GM19099 (cell line): ENCODE measurements around the gene NPAS2.

Source experiments
- POLR2A ChIP-seq: IDR thresholded peaks from 3 replicates; pipeline ENCODE4 v1.6.1; 2011; ENCODE audit warnings: low read depth; ENCODE audit not compliant: insufficient read length; ENCODE audit errors: extremely low read depth

The NPAS2 gene

GRCh38 chr2:100846716-100847115 is 26.8 kb downstream of the NPAS2 start:
- no peak for TF ChIP-seq POLR2A

- no peak for TF ChIP-seq POLR2A
Measured at GRCh38 chr2:100852447-100852846, 32.5 kb downstream of the NPAS2 start.

DNA sequence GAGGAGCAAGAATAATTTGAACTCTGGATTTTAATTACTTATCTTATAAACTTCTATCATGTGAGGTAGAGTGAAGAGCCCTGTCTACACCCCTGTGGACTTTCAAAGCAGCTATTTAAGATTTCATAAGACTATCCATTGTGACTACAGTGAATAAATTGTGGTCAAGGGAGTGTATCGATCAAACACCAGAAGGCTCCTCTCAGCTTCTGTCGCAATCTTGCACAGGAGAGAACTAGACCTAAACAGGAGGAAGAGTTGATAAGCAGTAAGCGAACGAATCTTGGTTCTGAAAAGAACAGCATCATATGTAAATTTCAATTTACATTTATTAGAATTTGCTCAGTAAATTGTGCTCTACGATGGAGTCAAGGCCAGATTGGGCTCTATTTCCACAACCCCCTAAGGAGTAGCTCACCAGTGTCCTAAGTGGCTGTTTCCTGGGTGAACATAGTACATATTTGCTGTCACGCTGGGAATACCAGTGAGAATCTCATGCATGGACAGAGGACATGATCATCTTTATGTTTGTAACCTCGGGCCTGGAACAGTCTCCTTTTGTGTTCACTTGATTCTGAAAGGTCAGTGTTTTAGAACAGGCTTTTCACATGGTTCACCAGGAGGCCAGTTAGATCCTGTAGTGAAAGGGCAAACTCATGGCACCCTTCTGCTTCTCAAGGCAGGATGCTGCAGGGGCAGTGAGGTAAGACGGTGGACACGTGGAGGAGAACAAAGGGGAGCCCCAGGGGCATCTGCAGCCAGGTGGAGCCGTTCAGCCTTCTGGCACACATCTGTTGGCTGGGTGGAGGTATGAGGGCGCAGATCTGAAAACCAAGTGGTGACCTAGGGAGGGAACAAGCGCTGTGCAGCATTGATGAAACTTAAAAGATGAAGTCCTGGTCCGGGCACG is 33.3 kb downstream of the NPAS2 start:
- TF ChIP-seq POLR2A = no peak

- no peak for TF ChIP-seq POLR2A
Measured at GRCh38 chr2:100853909-100854810, 34.2 kb downstream of the NPAS2 start.

DNA sequence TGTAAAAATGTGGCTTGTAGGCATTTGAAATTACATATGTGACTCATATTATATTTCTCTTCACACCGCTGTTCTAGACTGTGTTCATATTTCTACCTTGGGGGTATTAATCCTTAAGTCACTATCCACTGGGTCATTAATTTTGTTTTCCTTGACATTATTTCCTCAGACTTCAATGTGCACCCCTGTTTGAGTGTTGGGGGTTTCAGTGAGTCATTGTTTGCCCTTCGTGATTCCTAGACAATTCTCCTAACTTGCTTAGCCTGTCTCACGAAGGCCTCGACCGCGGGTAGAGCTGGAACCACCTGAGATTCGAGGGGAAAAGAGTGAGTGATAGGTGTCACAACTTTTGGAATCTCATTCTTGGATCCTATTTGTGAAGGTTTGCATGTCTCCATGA is 35.1 kb downstream of the NPAS2 start:
- no peak for TF ChIP-seq POLR2A

- TF ChIP-seq POLR2A = no peak
Measured at GRCh38 chr2:100855606-100856005, 35.7 kb downstream of the NPAS2 start.

- no peak for TF ChIP-seq POLR2A
Measured at GRCh38 chr2:100856732-100857131, 36.8 kb downstream of the NPAS2 start.

- no peak for TF ChIP-seq POLR2A
Measured at GRCh38 chr2:100857341-100857740, 37.4 kb downstream of the NPAS2 start.

DNA sequence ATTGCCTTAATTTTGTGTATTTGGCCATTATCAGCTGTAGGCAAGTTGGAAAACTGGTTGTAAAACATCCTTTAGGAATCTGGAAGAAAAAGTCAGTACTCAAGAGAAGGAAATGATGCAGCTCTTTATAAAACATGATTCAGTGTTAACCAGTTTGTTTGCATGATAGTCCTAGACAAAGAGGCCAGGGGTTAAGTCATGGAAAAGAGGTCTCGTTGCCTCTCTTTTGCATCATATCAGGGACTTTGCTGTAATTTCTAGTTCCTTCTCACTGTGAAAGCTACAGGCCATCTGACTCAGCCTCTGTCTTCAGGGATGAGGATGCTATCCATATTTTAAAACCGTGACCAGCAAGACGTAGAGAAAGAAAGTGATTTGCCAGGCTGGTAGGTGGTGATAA is 38.0 kb downstream of the NPAS2 start:
- no peak for TF ChIP-seq POLR2A

DNA sequence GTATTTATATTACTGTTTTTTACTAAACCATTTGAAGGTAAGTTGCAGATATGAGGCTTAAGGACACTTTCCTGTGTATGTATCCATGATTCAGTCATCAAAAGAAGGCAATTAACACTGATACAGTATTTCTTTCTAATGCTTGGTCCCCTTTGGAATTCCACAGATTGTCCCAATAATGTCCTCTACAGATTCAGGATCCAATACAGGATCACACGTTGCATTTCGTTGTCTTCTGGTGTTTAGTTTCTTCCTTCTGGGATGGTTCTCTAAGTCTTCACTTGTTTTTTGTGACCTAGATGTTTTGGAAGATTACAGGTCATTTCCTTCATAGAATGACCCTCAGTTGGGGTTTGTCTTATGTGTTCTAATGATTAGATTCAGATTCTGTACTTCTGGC is 40.0 kb downstream of the NPAS2 start:
- TF ChIP-seq POLR2A = no peak

DNA sequence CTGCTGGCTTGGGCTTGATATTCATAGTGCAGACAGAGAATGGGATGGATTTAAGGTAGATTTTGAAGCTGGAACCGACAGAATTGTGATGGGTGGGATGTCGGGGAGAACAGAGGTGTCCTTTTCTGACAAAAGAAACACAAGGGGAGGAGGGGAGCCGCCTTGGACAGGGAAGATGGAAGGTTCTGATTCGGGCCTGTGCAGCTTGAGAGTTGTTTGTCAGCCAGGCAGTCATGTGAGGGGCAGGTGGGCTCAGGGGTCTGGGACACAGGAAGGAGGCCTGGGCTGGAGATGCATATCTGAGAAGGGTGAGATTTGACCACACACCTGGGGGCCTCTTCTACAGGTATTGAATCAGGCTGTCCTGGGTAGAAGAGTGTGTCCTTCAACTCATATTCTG is 41.4 kb downstream of the NPAS2 start:
- no peak for TF ChIP-seq POLR2A

DNA sequence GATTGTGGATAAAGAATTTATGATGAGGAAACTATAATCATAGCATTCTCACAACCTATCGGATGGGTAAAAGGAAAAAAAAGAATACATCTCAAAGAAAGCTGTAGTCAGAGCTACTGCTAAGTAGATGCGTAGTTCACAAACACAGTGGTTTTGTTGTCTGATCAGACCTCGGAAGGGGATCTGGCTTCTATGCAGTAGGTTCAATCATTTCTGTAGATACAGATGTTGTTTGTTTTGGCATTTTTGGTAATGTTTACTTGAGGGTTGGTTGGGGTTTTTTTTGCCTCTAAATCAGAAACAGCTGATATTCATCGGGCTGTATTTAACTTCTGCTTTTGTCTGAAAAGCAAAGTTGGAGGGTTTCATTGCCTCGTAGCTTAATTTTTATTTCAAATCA is 42.1 kb downstream of the NPAS2 start:
- TF ChIP-seq POLR2A = no peak

DNA sequence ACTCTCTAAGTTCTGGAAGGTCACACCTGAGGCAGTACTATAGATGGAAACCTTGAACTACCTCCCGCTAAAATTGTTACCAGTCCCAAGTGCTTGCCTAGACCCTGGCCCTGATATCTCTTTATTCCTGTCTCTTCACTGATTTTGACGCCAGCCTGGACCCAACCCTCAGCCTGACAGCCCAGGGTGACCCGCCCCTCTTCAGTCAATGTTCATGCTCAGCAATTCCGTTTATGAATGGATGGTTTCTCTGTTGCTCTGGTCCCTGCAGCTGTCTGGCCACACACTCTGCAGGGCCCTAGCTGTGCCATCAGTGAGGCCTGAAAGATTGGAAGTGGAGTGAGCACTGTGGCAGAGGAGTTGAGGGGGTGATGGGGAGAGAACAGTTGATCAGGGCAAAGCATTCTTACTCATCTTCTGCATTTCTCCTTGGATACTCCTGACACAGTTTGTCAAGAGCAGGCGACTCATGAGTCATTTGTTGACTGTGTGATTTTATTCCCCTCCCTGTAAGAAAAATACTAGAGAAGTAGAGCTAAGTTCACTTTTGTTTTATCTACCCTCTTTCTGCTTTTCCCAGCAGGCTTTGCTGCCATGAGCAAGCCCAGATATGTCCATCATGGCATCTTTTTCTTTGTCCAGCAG is 46.0 kb downstream of the NPAS2 start:
- no peak for TF ChIP-seq POLR2A

DNA sequence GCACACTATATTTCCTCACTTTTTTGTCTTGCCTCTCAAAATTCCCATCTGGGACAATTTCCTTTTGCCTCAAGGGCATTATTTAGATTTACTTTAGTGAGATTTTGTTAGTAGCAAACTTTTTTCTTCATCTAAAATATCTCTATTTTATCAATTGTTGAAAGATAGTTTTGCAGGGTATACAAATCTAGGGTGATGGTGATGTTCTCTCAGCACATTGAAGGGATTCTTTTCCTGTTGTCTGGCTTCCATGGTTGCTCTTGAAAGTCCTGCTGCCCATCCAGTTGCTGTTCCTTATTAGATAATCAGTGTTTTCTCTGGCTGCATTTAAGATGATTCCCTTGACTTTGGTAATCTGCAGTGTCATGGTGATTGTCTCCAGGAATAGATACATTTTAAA is 48.1 kb downstream of the NPAS2 start:
- TF ChIP-seq POLR2A = no peak

DNA sequence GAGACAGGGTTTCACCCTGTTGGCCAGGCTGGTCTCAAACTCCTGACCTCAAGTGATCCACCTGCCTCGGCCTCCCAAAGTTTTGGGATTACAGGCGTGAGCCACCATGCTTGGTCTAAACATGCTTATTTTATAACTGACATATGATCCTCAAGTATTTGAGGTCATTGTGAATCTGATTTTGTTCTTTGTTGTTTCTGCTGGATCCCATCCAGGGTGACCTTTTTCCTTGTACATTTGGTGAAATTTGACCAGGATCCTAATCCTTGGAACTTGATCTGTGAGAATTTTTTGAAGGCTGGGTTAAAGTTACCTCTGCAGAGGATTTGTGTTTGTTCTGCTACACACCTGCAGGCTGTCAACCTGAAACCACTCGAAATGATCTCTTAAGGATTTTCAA is 49.2 kb downstream of the NPAS2 start:
- TF ChIP-seq POLR2A = no peak
